ENCODE data around the gene JARID2.

- TF ChIP-seq GABPA (tag; conservative IDR thresholded peaks at IDR 0.05; ENCODE audit: low read depth): no peak
- no peak for TF ChIP-seq CTCF (IDR thresholded peaks at IDR 0.05 in 2 of 3, conservative IDR thresholded peaks at IDR 0.05 in 1 of 3; ENCODE audit: insufficient read depth in 2 of 3, low read depth in 1 of 3, low read length in 3 of 3)
- no peak for TF ChIP-seq SPI1 (IDR thresholded peaks at IDR 0.05; ENCODE audit: borderline replicate concordance, low read depth, low read length)
- TF ChIP-seq ATF2 (CRISPR knock-in tag; IDR thresholded peaks at IDR 0.05): no peak
These were observed 210.6 kb downstream of the JARID2 start for GRCh38 chr6:15456422-15456821.

Data from K562 (cell line).